ENCODE data around the gene RAB29.

The RAB29 gene

DNA sequence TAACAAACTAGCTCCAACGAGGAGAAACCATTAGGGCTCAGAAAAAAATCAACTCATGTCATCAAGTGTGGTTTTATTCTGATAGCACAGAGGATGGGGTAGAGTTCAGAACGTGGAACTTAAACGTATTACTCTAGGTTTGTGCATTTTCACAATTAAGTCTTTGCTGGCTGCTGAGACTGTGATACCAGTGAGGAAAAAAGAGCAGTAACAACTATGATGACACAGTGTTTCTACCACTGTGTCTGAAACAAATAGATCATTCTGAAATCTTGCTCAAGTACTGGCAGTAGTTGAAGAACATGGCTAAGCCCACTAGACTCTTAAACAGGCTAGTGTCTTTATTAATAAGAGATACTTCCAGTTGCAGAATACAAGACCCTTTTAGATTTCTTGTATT is 56.3 kb downstream of the RAB29 start:
- DNase-seq: no peak
